Suppressor macrophage treated with lipopolysaccharide for 1 hour (primary cell): ENCODE measurements around the gene MAP3K6.
A peak's percentile ranks its signal among the peaks of the same experiment; 100 is the strongest.
"Not testable (repeated sequence)": the region's sequence is repeated elsewhere in the genome, so short reads cannot be mapped to it uniquely, and the experiment has no call there.

Experiments used
- DNase-seq, 3 donors: peaks; one replicate each; pipeline ENCODE4 v3.0.0-alpha.2; 2020 to 2022

The MAP3K6 gene

GRCh38 chr1:27397110-27397509, 30.3 kb upstream of the MAP3K6 start:
- no peak for DNase-seq

DNA sequence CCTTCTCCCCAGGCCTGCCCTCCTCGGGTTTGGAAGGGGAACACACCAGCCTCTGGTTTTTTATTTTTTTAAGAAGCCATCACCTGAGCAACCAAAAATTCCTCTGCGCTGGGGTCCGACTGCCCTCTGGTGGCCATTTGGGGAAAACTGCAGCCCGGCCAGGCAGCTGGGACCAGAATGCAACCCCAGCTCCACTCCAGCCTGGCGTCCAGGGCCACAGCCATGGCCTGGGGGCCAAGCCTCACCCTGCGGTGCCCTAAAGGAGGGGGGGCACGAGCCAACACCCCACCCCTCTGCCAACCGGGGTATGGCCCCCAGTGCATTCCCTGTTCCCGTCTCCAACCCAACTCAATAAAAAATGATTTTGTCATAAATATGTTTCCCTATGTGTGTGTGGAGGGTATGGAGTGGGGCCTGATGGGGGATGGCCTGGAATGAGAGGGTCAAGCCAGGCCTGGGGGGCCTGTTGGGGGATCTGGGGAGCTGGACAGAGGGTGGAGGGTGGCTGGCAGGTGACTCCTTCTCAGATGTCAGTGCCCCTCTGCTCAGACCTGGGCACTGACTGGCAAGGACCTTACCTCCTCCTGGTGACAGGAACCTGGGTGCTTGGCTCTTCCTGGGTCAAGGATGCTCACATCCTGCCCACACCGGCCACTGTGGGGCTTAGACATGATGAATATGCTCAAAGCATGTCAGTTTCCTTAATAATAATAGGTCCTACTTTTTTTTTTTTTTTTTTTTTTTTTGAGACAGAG, 28.9 kb upstream of the MAP3K6 start:
- DNase-seq: peak; percentile 77 to 82 (median 80)

GRCh38 chr1:27394925-27395324, 28.2 kb upstream of the MAP3K6 start:
- DNase-seq: peak in 1 of 3 donors; percentile 13

DNA sequence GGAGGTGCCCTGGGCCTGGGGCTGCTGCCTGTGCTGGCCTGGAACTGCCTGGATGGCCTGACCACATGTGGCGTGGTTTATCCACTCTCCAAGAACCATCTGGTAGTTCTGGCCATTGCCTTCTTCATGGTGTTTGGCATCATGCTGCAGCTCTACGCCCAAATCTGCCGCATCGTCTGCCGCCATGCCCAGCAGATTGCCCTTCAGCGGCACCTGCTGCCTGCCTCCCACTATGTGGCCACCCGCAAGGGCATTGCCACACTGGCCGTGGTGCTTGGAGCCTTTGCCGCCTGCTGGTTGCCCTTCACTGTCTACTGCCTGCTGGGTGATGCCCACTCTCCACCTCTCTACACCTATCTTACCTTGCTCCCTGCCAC, 27.5 kb upstream of the MAP3K6 start:
- DNase-seq: no peak

DNA sequence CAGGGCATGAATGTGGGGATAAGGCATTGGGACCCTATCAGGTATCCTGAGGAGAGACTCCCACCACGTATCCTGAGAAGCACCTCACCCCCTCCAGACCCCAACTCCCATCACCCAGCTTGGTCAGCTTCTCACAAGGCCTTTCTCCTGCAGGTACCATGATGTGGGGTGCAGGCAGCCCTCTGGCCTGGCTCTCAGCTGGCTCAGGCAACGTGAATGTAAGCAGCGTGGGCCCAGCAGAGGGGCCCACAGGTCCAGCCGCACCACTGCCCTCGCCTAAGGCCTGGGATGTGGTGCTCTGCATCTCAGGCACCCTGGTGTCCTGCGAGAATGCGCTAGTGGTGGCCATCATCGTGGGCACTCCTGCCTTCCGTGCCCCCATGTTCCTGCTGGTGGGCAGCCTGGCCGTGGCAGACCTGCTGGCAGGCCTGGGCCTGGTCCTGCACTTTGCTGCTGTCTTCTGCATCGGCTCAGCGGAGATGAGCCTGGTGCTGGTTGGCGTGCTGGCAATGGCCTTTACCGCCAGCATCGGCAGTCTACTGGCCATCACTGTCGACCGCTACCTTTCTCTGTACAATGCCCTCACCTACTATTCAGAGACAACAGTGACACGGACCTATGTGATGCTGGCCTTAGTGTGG, 27.0 kb upstream of the MAP3K6 start:
- DNase-seq: no peak

GRCh38 chr1:27392778-27393635, 26.2 kb upstream of the MAP3K6 start:
- no peak for DNase-seq

GRCh38 chr1:27392096-27392777, 25.5 kb upstream of the MAP3K6 start, which contains the start of gene GPR3:
GPR3 (plus strand) TSS chr1:27392622; CDS start chr1:27393799, 1,177 bp downstream.
- peak; percentile 92 to 96 (median 93) for DNase-seq

DNA sequence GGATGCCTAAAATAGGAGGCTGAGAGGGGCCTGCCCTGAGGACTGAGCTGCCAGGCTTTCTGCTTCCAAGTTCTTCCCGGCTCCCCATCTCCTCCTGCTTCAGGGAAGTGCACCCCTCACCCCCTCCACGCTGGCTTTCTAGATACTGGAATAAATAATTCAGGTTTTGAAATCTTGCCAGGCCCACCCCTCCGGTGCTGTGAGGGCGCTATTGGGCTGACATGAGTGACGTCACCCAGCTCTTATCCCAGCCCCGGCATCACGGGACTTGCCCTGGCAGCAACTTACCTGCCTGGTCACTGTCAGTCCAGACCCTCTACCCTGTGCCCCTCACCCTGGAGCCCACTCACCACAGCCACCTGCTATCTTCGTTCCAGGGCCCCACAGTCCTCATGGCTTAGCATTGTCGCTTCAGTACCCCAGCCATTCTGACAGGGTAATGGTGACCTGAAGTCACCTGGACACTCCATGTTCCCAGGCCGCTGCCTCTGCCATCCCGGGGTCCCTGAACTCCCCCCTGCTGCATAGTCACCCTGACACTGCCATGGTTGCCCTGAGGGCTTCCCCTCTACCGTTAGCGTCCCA, 24.8 kb upstream of the MAP3K6 start:
- DNase-seq: peak in 2 of 3 donors; percentile 24 to 46

DNA sequence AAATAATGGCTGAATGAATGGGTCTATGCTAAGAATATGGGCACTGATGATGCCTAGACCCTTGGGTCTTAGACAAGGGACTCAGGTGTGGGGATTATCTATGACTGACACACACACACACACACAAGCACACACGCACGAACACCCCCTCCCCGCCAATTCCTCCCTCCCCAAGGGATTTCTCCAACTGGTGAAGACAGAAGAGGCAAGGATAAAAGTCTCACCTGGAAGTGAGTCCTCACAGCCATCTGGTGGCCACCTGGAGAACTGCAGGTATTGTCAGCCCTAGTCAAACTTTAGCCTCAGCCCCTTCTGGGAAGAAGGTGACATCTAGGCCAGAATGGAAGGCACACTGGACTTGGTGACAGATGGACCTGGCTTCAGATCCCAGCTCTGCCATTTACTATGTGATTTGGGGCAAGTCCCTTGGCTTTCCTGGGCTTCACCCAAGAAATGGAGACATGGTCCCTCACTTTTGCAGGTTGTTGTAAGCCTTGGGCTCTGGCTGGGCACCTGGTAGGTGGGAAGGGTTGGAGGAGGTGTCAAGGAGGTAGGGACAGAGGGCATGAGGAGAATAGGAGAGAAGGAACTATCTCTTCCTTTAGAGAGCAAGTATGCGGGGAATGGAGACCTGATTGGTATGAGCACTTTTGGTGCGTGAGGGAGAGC, 21.7 kb upstream of the MAP3K6 start:
- DNase-seq: peak; percentile 46 to 68 (median 54)

GRCh38 chr1:27384797-27385196, 18.0 kb upstream of the MAP3K6 start:
- DNase-seq: not testable (repeated sequence)

GRCh38 chr1:27383661-27384060, 16.9 kb upstream of the MAP3K6 start:
- DNase-seq: no peak

DNA sequence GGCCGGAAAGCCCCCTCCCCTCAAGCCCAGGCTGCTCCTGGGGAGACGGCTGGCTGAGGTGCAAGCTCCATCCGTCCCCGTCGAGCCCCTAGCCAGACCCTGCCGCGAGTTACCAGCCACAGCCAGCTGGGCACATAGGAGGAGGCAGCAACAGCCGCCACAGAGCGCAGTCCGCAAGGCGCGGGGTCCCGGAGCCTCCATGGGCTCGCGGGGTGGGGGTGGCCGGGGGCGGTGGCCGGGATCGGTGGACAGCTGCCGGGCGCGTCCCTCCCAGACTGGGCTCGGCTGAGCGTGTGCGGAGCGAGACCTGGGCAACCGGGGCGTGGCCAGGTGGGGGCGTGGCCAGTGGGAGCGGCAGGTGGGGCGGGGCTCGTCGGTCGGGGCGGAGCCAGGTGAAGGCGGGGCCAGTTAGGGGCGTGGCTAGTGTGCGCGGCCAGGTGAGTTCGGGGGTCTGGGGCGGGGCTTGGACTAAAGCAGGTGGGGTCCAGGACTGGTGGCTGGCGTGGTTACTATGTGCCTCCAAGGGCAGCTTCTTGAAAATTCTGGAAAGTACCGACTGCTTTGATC, 16.4 kb upstream of the MAP3K6 start, which contains the start of gene CD164L2:
Gene CD164L2, minus strand, starts transcription at position 295 of the 567 bp plus-strand sequence. Its CDS starts 94 bp downstream, at position 201.
- peak in 1 of 3 donors; percentile 32 for DNase-seq

- no peak for DNase-seq
These were observed 15.4 kb upstream of the MAP3K6 start for GRCh38 chr1:27381969-27382762.

- no peak for DNase-seq
These were observed 14.3 kb upstream of the MAP3K6 start for GRCh38 chr1:27380766-27381733.

GRCh38 chr1:27380224-27380623, 13.5 kb upstream of the MAP3K6 start:
- peak in 2 of 3 donors; percentile 24 to 28 for DNase-seq

- no peak for DNase-seq
These were observed 12.9 kb upstream of the MAP3K6 start for GRCh38 chr1:27379564-27380122.

GRCh38 chr1:27377760-27378495, 11.2 kb upstream of the MAP3K6 start:
- no peak for DNase-seq
